GM21529 (cell line): ENCODE measurements around the gene CENPO.

Source experiments
- ATAC-seq: cut with Tn5 transposase; IDR thresholded peaks from one replicate; pipeline ENCODE4 v1.9.1; 2021; ENCODE audit not compliant: unreplicated experiment

The CENPO gene

GRCh38 chr2:24836206-24836605 is 43.0 kb downstream of the CENPO start:
- ATAC-seq = no peak

GRCh38 chr2:24836706-24837105 is 43.5 kb downstream of the CENPO start:
- no peak for ATAC-seq

- no peak for ATAC-seq
Measured at GRCh38 chr2:24837996-24838513, 44.8 kb downstream of the CENPO start.

GRCh38 chr2:24838541-24838940 is 45.3 kb downstream of the CENPO start:
- ATAC-seq = no peak

GRCh38 chr2:24839729-24840128 is 46.5 kb downstream of the CENPO start:
- no peak for ATAC-seq

- no peak for ATAC-seq
Measured at GRCh38 chr2:24840164-24840869, 47.1 kb downstream of the CENPO start.

GRCh38 chr2:24840962-24841945 is 48.0 kb downstream of the CENPO start:
- no peak for ATAC-seq

- ATAC-seq = no peak
Measured at GRCh38 chr2:24842081-24843050, 49.1 kb downstream of the CENPO start.

GRCh38 chr2:24843330-24843860 is 50.2 kb downstream of the CENPO start:
- ATAC-seq = no peak

- ATAC-seq = no peak
Measured at GRCh38 chr2:24844023-24844685, 50.9 kb downstream of the CENPO start.

- no peak for ATAC-seq
Measured at GRCh38 chr2:24845691-24846090, 52.5 kb downstream of the CENPO start.

- ATAC-seq = no peak
Measured at GRCh38 chr2:24850944-24851343, 57.7 kb downstream of the CENPO start.

GRCh38 chr2:24852026-24852425 is 58.8 kb downstream of the CENPO start:
- no peak for ATAC-seq

- ATAC-seq = no peak
Measured at GRCh38 chr2:24852431-24853020, 59.3 kb downstream of the CENPO start.

GRCh38 chr2:24853046-24853445 is 59.8 kb downstream of the CENPO start:
- no peak for ATAC-seq

- ATAC-seq = no peak
Measured at GRCh38 chr2:24853996-24854395, 60.8 kb downstream of the CENPO start.

GRCh38 chr2:24855022-24855622 is 61.9 kb downstream of the CENPO start:
- ATAC-seq = no peak

- no peak for ATAC-seq
Measured at GRCh38 chr2:24855726-24856125, 62.5 kb downstream of the CENPO start.

GRCh38 chr2:24856791-24857211 is 63.6 kb downstream of the CENPO start:
- ATAC-seq = no peak
